Frontal cortex (tissue), 4 donors: ENCODE data around the gene TCN2. TPM values are rescaled to one million over a fixed set of nuclear protein-coding genes. Genes with fewer than 3 reads are reported as not detected.

ENCODE experiments used
- DNase-seq, 2 donors: peaks; one replicate each; pipeline ENCODE4 v3.0.0; 2012; ENCODE audit warnings: low spot score in 2 of 2
- FAIRE-seq: peaks from 2 replicates; lab custom pipeline; 2012; peaks lifted over from hg19 to GRCh38; lab: Jason Lieb, UNC
- total RNA-seq: library from RNA; depleted of rRNA; stranded (reverse); fragments of >200 nt; gene quantifications from one replicate; pipeline ENCODE4 v1.2.3, GENCODE V29; 2014
- donor health status: control.
- donor health status: control.
- donor health status: control.

Gene TCN2
- total RNA-seq, 1 donor from 2014 or later = 11.0 TPM

GRCh38 chr22:30637701-30638114 lies 30.7 kb downstream of the TCN2 start:
- FAIRE-seq (no peak), DNase-seq (no peak)

GRCh38 chr22:30640361-30640760 lies 33.4 kb downstream of the TCN2 start:
- FAIRE-seq (no peak), DNase-seq (no peak)

GRCh38 chr22:30640839-30641430 lies 34.0 kb downstream of the TCN2 start:
- FAIRE-seq (no peak), DNase-seq (no peak)

GRCh38 chr22:30643055-30643875 lies 36.3 kb downstream of the TCN2 start:
- FAIRE-seq (no peak), DNase-seq (no peak)

GRCh38 chr22:30646518-30647160 lies 39.7 kb downstream of the TCN2 start:
- FAIRE-seq = no peak
- no peak for DNase-seq

- no peak for FAIRE-seq
- DNase-seq = no peak
These were observed 40.6 kb downstream of the TCN2 start for GRCh38 chr22:30647536-30647935.

GRCh38 chr22:30648825-30649224 lies 41.9 kb downstream of the TCN2 start:
- DNase-seq = no peak
- FAIRE-seq = no peak

GRCh38 chr22:30649430-30650007 lies 42.5 kb downstream of the TCN2 start:
- DNase-seq (peak in 1 of 2 donors; percentile 64), FAIRE-seq (no peak)

- FAIRE-seq = no peak
- peak in 1 of 2 donors; percentile 42 for DNase-seq
These were observed 43.6 kb downstream of the TCN2 start for GRCh38 chr22:30650508-30651116.

- DNase-seq (no peak), FAIRE-seq (no peak)
These were observed 45.9 kb downstream of the TCN2 start for GRCh38 chr22:30652852-30653251.

GRCh38 chr22:30654361-30654760 lies 47.4 kb downstream of the TCN2 start:
- DNase-seq = no peak
- no peak for FAIRE-seq

- DNase-seq (no peak), FAIRE-seq (no peak)
These were observed 48.6 kb downstream of the TCN2 start for GRCh38 chr22:30655532-30655931.

GRCh38 chr22:30662040-30662439 lies 55.1 kb downstream of the TCN2 start:
- DNase-seq (no peak), FAIRE-seq (no peak)

- no peak for FAIRE-seq
- no peak for DNase-seq
These were observed 57.8 kb downstream of the TCN2 start for GRCh38 chr22:30664798-30665197.

GRCh38 chr22:30665266-30665665 lies 58.3 kb downstream of the TCN2 start:
- FAIRE-seq (no peak), DNase-seq (no peak)

GRCh38 chr22:30665786-30666185 lies 58.8 kb downstream of the TCN2 start:
- DNase-seq (no peak), FAIRE-seq (no peak)

- DNase-seq (no peak), FAIRE-seq (no peak)
These were observed 60.1 kb downstream of the TCN2 start for GRCh38 chr22:30667107-30667493.

GRCh38 chr22:30667494-30668385 lies 60.8 kb downstream of the TCN2 start, which contains the start of gene DUSP18:
TSS of gene DUSP18 (minus strand) at chr22:30667875. CDS start at chr22:30664003, 3,872 bp downstream.
- DNase-seq (peak; percentile 87 to 97), FAIRE-seq (no peak)

- DNase-seq (no peak), FAIRE-seq (no peak)
These were observed 61.4 kb downstream of the TCN2 start for GRCh38 chr22:30668386-30668710.
